ENCODE data around the gene ABI2.

DNA sequence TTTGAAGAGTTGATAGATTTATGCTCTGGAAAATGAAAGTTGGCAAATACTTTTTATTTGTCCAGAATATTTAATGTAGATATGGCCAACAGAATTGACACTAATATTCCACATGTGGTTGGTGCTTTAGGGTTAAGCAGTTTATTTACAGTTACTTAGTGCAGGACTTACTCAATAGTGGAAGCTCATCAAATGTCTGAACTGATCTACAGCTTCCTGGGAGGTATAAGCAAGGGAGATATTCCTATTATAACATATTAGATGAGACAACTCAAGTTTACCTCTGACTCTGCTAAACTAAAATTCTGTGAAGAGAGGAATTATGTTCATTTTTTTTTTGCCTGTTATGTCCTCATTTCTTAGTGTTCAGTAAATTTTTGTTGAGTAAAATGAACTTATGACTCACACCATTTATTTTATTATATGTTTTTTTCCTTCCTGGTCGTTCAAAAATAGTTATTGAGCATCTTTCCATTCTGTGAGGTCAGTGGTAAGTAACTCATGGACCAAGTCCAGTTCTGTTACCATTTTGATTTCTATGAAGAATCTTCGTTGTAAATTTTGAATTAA is 13.6 kb downstream of the ABI2 start:
- TF ChIP-seq, protein P1, sequence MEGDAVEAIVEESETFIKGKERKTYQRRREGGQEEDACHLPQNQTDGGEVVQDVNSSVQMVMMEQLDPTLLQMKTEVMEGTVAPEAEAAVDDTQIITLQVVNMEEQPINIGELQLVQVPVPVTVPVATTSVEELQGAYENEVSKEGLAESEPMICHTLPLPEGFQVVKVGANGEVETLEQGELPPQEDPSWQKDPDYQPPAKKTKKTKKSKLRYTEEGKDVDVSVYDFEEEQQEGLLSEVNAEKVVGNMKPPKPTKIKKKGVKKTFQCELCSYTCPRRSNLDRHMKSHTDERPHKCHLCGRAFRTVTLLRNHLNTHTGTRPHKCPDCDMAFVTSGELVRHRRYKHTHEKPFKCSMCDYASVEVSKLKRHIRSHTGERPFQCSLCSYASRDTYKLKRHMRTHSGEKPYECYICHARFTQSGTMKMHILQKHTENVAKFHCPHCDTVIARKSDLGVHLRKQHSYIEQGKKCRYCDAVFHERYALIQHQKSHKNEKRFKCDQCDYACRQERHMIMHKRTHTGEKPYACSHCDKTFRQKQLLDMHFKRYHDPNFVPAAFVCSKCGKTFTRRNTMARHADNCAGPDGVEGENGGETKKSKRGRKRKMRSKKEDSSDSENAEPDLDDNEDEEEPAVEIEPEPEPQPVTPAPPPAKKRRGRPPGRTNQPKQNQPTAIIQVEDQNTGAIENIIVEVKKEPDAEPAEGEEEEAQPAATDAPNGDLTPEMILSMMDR (conservative IDR thresholded peaks at IDR 0.05 in 1 of 2, IDR thresholded peaks at IDR 0.05 in 1 of 2; ENCODE audit: extremely low read depth in 1 of 2, insufficient read depth in 1 of 2, low read depth in 1 of 2, low read length in 2 of 2), result no peak
- no peak for TF ChIP-seq EZH2 (IDR thresholded peaks at IDR 0.05; ENCODE audit: borderline replicate concordance, low read length)
